ENCODE results near the gene NSMCE1.

- TF ChIP-seq, protein P1, sequence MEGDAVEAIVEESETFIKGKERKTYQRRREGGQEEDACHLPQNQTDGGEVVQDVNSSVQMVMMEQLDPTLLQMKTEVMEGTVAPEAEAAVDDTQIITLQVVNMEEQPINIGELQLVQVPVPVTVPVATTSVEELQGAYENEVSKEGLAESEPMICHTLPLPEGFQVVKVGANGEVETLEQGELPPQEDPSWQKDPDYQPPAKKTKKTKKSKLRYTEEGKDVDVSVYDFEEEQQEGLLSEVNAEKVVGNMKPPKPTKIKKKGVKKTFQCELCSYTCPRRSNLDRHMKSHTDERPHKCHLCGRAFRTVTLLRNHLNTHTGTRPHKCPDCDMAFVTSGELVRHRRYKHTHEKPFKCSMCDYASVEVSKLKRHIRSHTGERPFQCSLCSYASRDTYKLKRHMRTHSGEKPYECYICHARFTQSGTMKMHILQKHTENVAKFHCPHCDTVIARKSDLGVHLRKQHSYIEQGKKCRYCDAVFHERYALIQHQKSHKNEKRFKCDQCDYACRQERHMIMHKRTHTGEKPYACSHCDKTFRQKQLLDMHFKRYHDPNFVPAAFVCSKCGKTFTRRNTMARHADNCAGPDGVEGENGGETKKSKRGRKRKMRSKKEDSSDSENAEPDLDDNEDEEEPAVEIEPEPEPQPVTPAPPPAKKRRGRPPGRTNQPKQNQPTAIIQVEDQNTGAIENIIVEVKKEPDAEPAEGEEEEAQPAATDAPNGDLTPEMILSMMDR (IDR thresholded peaks at IDR 0.05) = no peak
- TF ChIP-seq POLR2A (IDR thresholded peaks at IDR 0.05) = no peak
These were observed 48.7 kb upstream of the NSMCE1 start for GRCh38 chr16:27317320-27317719.
